Bronchial epithelial cell (primary cell): ENCODE data around the gene DNAH7. TPM values are rescaled to one million over a fixed set of nuclear protein-coding genes. Genes with fewer than 3 reads are reported as not detected.

Experiments used
- DNase-seq: peaks from one replicate; pipeline ENCODE4 v3.0.0-alpha.2; 2010; ENCODE audit warnings: low read depth
- FAIRE-seq: peaks from 2 replicates; lab custom pipeline; 2011; peaks lifted over from hg19 to GRCh38; lab: Jason Lieb, UNC
- H3K27me3 ChIP-seq: 2 replicates; pipeline ENCODE4 v1.5.1; 2011; ENCODE audit warnings: low read length; ENCODE audit not compliant: control insufficient read depth, insufficient read depth
- H3K36me3 ChIP-seq: 2 replicates; pipeline ENCODE4 v1.5.1; 2011; ENCODE audit warnings: low read length; ENCODE audit not compliant: control insufficient read depth, insufficient read depth
- H3K4me3 ChIP-seq: 2 replicates; pipeline ENCODE4 v1.5.1; 2011; ENCODE audit warnings: mild to moderate bottlenecking, low read depth, low read length, control low read depth
- CTCF ChIP-seq: IDR thresholded peaks from 2 replicates; pipeline ENCODE4 v1.5.1; 2011; ENCODE audit warnings: mild to moderate bottlenecking, moderate library complexity, low read length, control low read depth, inconsistent platforms; ENCODE audit not compliant: insufficient read depth, severe bottlenecking
- total RNA-seq: library from RNA; depleted of rRNA; stranded (reverse); fragments of >200 nt; gene quantifications from 2 replicates; pipeline ENCODE4 v1.2.1, GENCODE V29; 2014

Gene DNAH7
- total RNA-seq, 1 donor from 2014 or later: 0.26 TPM

- no peak for FAIRE-seq
- Histone ChIP-seq H3K4me3 (no peak overlapping the region), H3K27me3 (no peaks in the 10 kb centered on the region), H3K36me3 (no peaks in the 10 kb centered on the region)
- DNase-seq: no peak
- TF ChIP-seq CTCF: no peak
These were observed 156.6 kb downstream of the DNAH7 start for GRCh38 chr2:195912079-195912478.

GRCh38 chr2:195910570-195910969, 158.1 kb downstream of the DNAH7 start:
- no peak for TF ChIP-seq CTCF
- no peaks in the 10 kb centered on the region for H3K36me3 ChIP-seq
- FAIRE-seq (no peak), DNase-seq (no peak)
- no peak overlapping the region for H3K4me3 ChIP-seq
- H3K27me3 ChIP-seq: no peaks in the 10 kb centered on the region

GRCh38 chr2:195909926-195910325, 158.7 kb downstream of the DNAH7 start:
- Histone ChIP-seq H3K4me3 (no peak overlapping the region), H3K27me3 (no peaks in the 10 kb centered on the region), H3K36me3 (no peaks in the 10 kb centered on the region)
- DNase-seq (no peak), FAIRE-seq (no peak)
- no peak for TF ChIP-seq CTCF

GRCh38 chr2:195907474-195907873, 161.2 kb downstream of the DNAH7 start:
- no peaks in the 10 kb centered on the region for H3K27me3 ChIP-seq
- H3K36me3 ChIP-seq: no peaks in the 10 kb centered on the region
- DNase-seq (peak; percentile 10), FAIRE-seq (no peak)
- no peak overlapping the region for H3K4me3 ChIP-seq
- no peak for TF ChIP-seq CTCF

- no peak for TF ChIP-seq CTCF
- no peaks in the 10 kb centered on the region for H3K27me3 ChIP-seq
- no peaks in the 10 kb centered on the region for H3K36me3 ChIP-seq
- H3K4me3 ChIP-seq: no peak overlapping the region
- no peak for DNase-seq
- no peak for FAIRE-seq
These were observed 164.7 kb downstream of the DNAH7 start for GRCh38 chr2:195903956-195904355.

GRCh38 chr2:195902857-195903256, 165.8 kb downstream of the DNAH7 start:
- no peaks in the 10 kb centered on the region for H3K27me3 ChIP-seq
- H3K4me3 ChIP-seq: no peak overlapping the region
- no peak for TF ChIP-seq CTCF
- H3K36me3 ChIP-seq: no peaks in the 10 kb centered on the region
- DNase-seq (peak; percentile 85), FAIRE-seq (no peak)
